ENCODE data around the gene EDNRA. TPM values are rescaled to one million over a fixed set of nuclear protein-coding genes. Genes with fewer than 3 reads are reported as not detected.
A peak's percentile ranks its signal among the peaks of the same experiment; 100 is the strongest.

The EDNRA gene
- total RNA-seq, 4 donors from 2014 or later, result 9.7 to 206 (median 42.0) TPM

GRCh38 chr4:147515220-147515936 lies 34.5 kb downstream of the EDNRA start:
- TF ChIP-seq POLR2A (IDR thresholded peaks at IDR 0.05) (no peak), CTCF (IDR thresholded peaks at IDR 0.05) (no peak)
- intact Hi-C loops (cut with DNase I; ENCODE audit: low total_unique reads), result no loop called here
- H3K4me1 ChIP-seq, result no peaks in the 10 kb centered on the region
- H3K27me3 ChIP-seq, result no peaks in the 10 kb centered on the region
- H3K36me3 ChIP-seq, result no peaks in the 10 kb centered on the region
- H3K9me3 ChIP-seq, result no peaks in the 10 kb centered on the region
- DNase-seq, result no peak
- H3K4me3 ChIP-seq, result no peak overlapping the region
- no peak overlapping the region for H3K27ac ChIP-seq

GRCh38 chr4:147516133-147516532 lies 35.2 kb downstream of the EDNRA start:
- H3K27ac ChIP-seq, result no peak overlapping the region
- no peak for DNase-seq
- no peak for TF ChIP-seq POLR2A (IDR thresholded peaks at IDR 0.05)
- no peaks in the 10 kb centered on the region for H3K36me3 ChIP-seq
- H3K9me3 ChIP-seq, result no peaks in the 10 kb centered on the region
- H3K4me3 ChIP-seq, result no peak overlapping the region
- H3K27me3 ChIP-seq, result no peaks in the 10 kb centered on the region
- no peaks in the 10 kb centered on the region for H3K4me1 ChIP-seq
- intact Hi-C loops (cut with DNase I; ENCODE audit: low total_unique reads), result no loop called here

GRCh38 chr4:147518086-147518485 lies 37.2 kb downstream of the EDNRA start:
- TF ChIP-seq CTCF (IDR thresholded peaks at IDR 0.05) (no peak), POLR2A (IDR thresholded peaks at IDR 0.05) (no peak)
- Histone ChIP-seq H3K36me3 (no peaks in the 10 kb centered on the region), H3K27me3 (no peaks in the 10 kb centered on the region), H3K9me3 (no peaks in the 10 kb centered on the region), H3K4me1 (no peaks in the 10 kb centered on the region), H3K27ac (peak overlapping the region; percentile 26 to 28), H3K4me3 (no peak overlapping the region)
- intact Hi-C loops (cut with DNase I; ENCODE audit: low total_unique reads), result no loop called here
- no peak for DNase-seq

GRCh38 chr4:147518846-147519767 lies 38.2 kb downstream of the EDNRA start:
- TF ChIP-seq POLR2A (IDR thresholded peaks at IDR 0.05) (no peak), CTCF (IDR thresholded peaks at IDR 0.05) (peak; percentile 63 to 70 (median 66))
- DNase-seq, result peak; percentile 40 to 63
- no peaks in the 10 kb centered on the region for H3K4me1 ChIP-seq
- H3K9me3 ChIP-seq, result no peaks in the 10 kb centered on the region
- no peaks in the 10 kb centered on the region for H3K27me3 ChIP-seq
- H3K27ac ChIP-seq, result peak overlapping the region; percentile 26 to 28
- intact Hi-C loops (cut with DNase I; ENCODE audit: low total_unique reads), result no loop called here
- no peaks in the 10 kb centered on the region for H3K36me3 ChIP-seq
- no peak overlapping the region for H3K4me3 ChIP-seq

GRCh38 chr4:147524601-147525000 lies 43.7 kb downstream of the EDNRA start:
- Histone ChIP-seq H3K27me3 (no peaks in the 10 kb centered on the region), H3K27ac (peak overlapping the region; percentile 67 to 79), H3K4me3 (peak overlapping the region in 1 of 2 donors; percentile 7), H3K4me1 (no peaks in the 10 kb centered on the region), H3K36me3 (no peaks in the 10 kb centered on the region), H3K9me3 (no peaks in the 10 kb centered on the region)
- intact Hi-C loops (cut with DNase I; ENCODE audit: low total_unique reads), result no loop called here
- TF ChIP-seq CTCF (IDR thresholded peaks at IDR 0.05) (no peak), POLR2A (IDR thresholded peaks at IDR 0.05) (no peak)
- no peak for DNase-seq
